SK-N-SH treated with all-trans-retinoic acid at 6 μM for 48 hours (cell line): ENCODE data around the gene KRTAP10-10.

Experiments used
- ATAC-seq: fragments of 200-7000 bp; cut with Tn5 transposase; 3 replicates; pipeline ENCODE4 v1.9.1; 2020; ENCODE audit warnings: mild to moderate bottlenecking, moderate library complexity
- ARNTL ChIP-seq: fragments of 450-650 bp; formaldehyde crosslinking; IDR thresholded peaks from 2 replicates; pipeline ENCODE4 v1.5.0; 2020; ENCODE audit warnings: low read depth, mild to moderate bottlenecking, moderate library complexity, borderline replicate concordance
- BACH2 ChIP-seq: fragments of 250-450 bp; sonication (Bioruptor Pico); IDR thresholded peaks from 2 replicates; pipeline ENCODE4 v1.9.0; 2021; ENCODE audit warnings: mild to moderate bottlenecking, borderline replicate concordance
- CSRNP3 ChIP-seq: fragments of 250-450 bp; sonication (Bioruptor Pico); IDR thresholded peaks from 2 replicates; pipeline ENCODE4 v1.5.1; 2021; ENCODE audit warnings: mild to moderate bottlenecking, moderate library complexity
- ESRRG ChIP-seq: fragments of 250-450 bp; sonication (Bioruptor Pico); IDR thresholded peaks from 2 replicates; pipeline ENCODE4 v1.6.1; 2021; ENCODE audit warnings: mild to moderate bottlenecking
- GLIS3 ChIP-seq: fragments of 250-450 bp; sonication (Bioruptor Pico); IDR thresholded peaks from 2 replicates; pipeline ENCODE4 v1.5.0; 2020; ENCODE audit warnings: mild to moderate bottlenecking, moderate library complexity
- OSR1 ChIP-seq: fragments of 250-450 bp; sonication (Bioruptor Pico); IDR thresholded peaks from 2 replicates; pipeline ENCODE4 v1.8.0; 2022; ENCODE audit warnings: moderate library complexity, mild to moderate bottlenecking, inconsistent platforms
- PATZ1 ChIP-seq: fragments of 250-450 bp; sonication (Bioruptor Pico); IDR thresholded peaks from 2 replicates; pipeline ENCODE4 v1.8.0; 2020; ENCODE audit warnings: mild to moderate bottlenecking, moderate library complexity, borderline replicate concordance
- POU6F1 ChIP-seq: fragments of 250-450 bp; sonication (Bioruptor Pico); IDR thresholded peaks from 2 replicates; pipeline ENCODE4 v1.8.0; 2021; ENCODE audit warnings: low read depth, mild to moderate bottlenecking, moderate library complexity, borderline replicate concordance
- PPARA ChIP-seq: fragments of 250-450 bp; sonication (Bioruptor Pico); IDR thresholded peaks from 2 replicates; pipeline ENCODE4 v1.5.0; 2020; ENCODE audit warnings: mild to moderate bottlenecking, borderline replicate concordance
- RARB ChIP-seq: fragments of 250-450 bp; sonication (Bioruptor Pico); IDR thresholded peaks from 2 replicates; pipeline ENCODE4 v1.8.0; 2021; ENCODE audit warnings: mild to moderate bottlenecking, moderate library complexity
- SNAI2 ChIP-seq: fragments of 250-450 bp; sonication (Bioruptor Pico); IDR thresholded peaks from 2 replicates; pipeline ENCODE4 v1.5.0; 2020; ENCODE audit warnings: mild to moderate bottlenecking, moderate library complexity
- TCF4 ChIP-seq: fragments of 250-450 bp; sonication (Bioruptor Pico); IDR thresholded peaks from 2 replicates; pipeline ENCODE4 v1.8.0; 2021; ENCODE audit warnings: mild to moderate bottlenecking, moderate library complexity, borderline replicate concordance
- TSHZ2 ChIP-seq: fragments of 250-450 bp; sonication (Bioruptor Pico); IDR thresholded peaks from 2 replicates; pipeline ENCODE4 v1.5.0; 2020; ENCODE audit warnings: mild to moderate bottlenecking, moderate library complexity
- ZC3H10 ChIP-seq: fragments of 250-450 bp; sonication (Bioruptor Pico); IDR thresholded peaks from 2 replicates; pipeline ENCODE4 v1.5.1; 2021; ENCODE audit warnings: mild to moderate bottlenecking, moderate library complexity
- ZFP3 ChIP-seq: fragments of 250-450 bp; sonication (Bioruptor Pico); IDR thresholded peaks from 2 replicates; pipeline ENCODE4 v1.5.0; 2020; ENCODE audit warnings: mild to moderate bottlenecking, moderate library complexity
- ZFP30 ChIP-seq: fragments of 450-650 bp; formaldehyde crosslinking; IDR thresholded peaks from 2 replicates; pipeline ENCODE4 v1.5.0; 2022; ENCODE audit warnings: mild to moderate bottlenecking, moderate library complexity
- ZNF565 ChIP-seq: fragments of 450-650 bp; formaldehyde crosslinking; conservative IDR thresholded peaks from 2 replicates; pipeline ENCODE4 v1.5.0; 2020; ENCODE audit warnings: low read depth, mild to moderate bottlenecking, moderate library complexity
- ZNF70 ChIP-seq: fragments of 450-650 bp; formaldehyde crosslinking; IDR thresholded peaks from 2 replicates; pipeline ENCODE4 v1.5.0; 2020; ENCODE audit warnings: mild to moderate bottlenecking, moderate library complexity
- ZNF8 ChIP-seq: fragments of 450-650 bp; formaldehyde crosslinking; IDR thresholded peaks from 2 replicates; pipeline ENCODE4 v1.5.0; 2020; ENCODE audit warnings: mild to moderate bottlenecking, moderate library complexity

Gene KRTAP10-10

GRCh38 chr21:44623575-44623974 is 13.6 kb upstream of the KRTAP10-10 start:
- TF ChIP-seq ZNF8: no peak
- TF ChIP-seq CSRNP3: no peak
- TF ChIP-seq PPARA (CRISPR knock-in tag): no peak
- TF ChIP-seq ZNF70 (CRISPR knock-in tag): no peak
- no peak for TF ChIP-seq ZC3H10 (CRISPR knock-in tag)
- no peak for TF ChIP-seq RARB (CRISPR knock-in tag)
- no peak for TF ChIP-seq ESRRG
- TF ChIP-seq OSR1 (CRISPR knock-in tag): no peak
- no peak for TF ChIP-seq ZFP30 (CRISPR knock-in tag)
- TF ChIP-seq SNAI2 (CRISPR knock-in tag): no peak
- TF ChIP-seq TCF4 (CRISPR knock-in tag): no peak
- no peak for TF ChIP-seq TSHZ2 (CRISPR knock-in tag)
- no peak for TF ChIP-seq ZFP3 (CRISPR knock-in tag)
- no peak for TF ChIP-seq BACH2 (CRISPR knock-in tag)
- ATAC-seq: no peak

- TF ChIP-seq RARB (CRISPR knock-in tag) (no peak), OSR1 (CRISPR knock-in tag) (no peak), TCF4 (CRISPR knock-in tag) (no peak), CSRNP3 (no peak)
- TF ChIP-seq, all 23 proteins: peak for 0
- no peak for ATAC-seq
Observed at GRCh38 chr21:44625756-44626155, 11.4 kb upstream of the KRTAP10-10 start.

- no peak for TF ChIP-seq ARNTL (CRISPR knock-in tag)
- TF ChIP-seq ZFP3 (CRISPR knock-in tag): no peak
- TF ChIP-seq TSHZ2 (CRISPR knock-in tag): no peak
- no peak for TF ChIP-seq POU6F1
- TF ChIP-seq TCF4 (CRISPR knock-in tag): no peak
- TF ChIP-seq BACH2 (CRISPR knock-in tag): no peak
- TF ChIP-seq ZNF70 (CRISPR knock-in tag): no peak
- no peak for TF ChIP-seq ZNF8
- no peak for TF ChIP-seq PATZ1
- TF ChIP-seq GLIS3 (CRISPR knock-in tag): no peak
- no peak for TF ChIP-seq CSRNP3
- TF ChIP-seq ZNF565 (CRISPR knock-in tag): no peak
- no peak for ATAC-seq
Observed at GRCh38 chr21:44626262-44626661, 10.9 kb upstream of the KRTAP10-10 start.
